C4-2B (cell line): Measurements from ENCODE around the gene HEYL.

Experiments
- H3K27ac ChIP-seq: fragments of 450-650 bp; 2 replicates; pipeline ENCODE4 v1.5.1; 2017
- ZFX ChIP-seq: fragments of 450-650 bp; IDR thresholded peaks from 2 replicates; pipeline ENCODE4 v1.6.1; 2017
- TF ChIP-seq, protein P1 (sequence below): fragments of 450-650 bp; conservative IDR thresholded peaks from 2 replicates; pipeline ENCODE4 v1.5.1; 2017; ENCODE audit warnings: mild to moderate bottlenecking

The HEYL gene

DNA sequence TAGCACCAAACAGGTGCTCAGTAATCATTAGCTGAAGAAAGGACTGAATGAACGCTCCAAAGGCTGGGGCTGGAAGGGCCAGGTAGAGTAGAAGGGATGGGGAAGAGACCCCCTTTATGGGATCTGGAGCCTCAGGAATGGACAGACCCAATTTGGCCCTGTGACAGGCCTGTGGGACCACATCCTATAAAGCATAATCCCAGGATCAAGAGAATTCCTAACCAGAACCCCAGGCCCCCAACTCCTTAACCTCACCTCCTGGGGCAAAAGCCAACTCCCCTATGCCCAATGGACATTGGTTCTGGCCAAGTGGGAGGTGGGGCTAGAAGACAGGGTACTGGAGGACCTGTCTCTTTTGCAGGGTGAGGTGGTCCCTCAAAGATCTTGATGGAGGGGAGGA is 42.6 kb upstream of the HEYL start:
- TF ChIP-seq, protein P1, sequence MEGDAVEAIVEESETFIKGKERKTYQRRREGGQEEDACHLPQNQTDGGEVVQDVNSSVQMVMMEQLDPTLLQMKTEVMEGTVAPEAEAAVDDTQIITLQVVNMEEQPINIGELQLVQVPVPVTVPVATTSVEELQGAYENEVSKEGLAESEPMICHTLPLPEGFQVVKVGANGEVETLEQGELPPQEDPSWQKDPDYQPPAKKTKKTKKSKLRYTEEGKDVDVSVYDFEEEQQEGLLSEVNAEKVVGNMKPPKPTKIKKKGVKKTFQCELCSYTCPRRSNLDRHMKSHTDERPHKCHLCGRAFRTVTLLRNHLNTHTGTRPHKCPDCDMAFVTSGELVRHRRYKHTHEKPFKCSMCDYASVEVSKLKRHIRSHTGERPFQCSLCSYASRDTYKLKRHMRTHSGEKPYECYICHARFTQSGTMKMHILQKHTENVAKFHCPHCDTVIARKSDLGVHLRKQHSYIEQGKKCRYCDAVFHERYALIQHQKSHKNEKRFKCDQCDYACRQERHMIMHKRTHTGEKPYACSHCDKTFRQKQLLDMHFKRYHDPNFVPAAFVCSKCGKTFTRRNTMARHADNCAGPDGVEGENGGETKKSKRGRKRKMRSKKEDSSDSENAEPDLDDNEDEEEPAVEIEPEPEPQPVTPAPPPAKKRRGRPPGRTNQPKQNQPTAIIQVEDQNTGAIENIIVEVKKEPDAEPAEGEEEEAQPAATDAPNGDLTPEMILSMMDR = no peak
- no peak for TF ChIP-seq ZFX
- H3K27ac ChIP-seq = no peak overlapping the region

DNA sequence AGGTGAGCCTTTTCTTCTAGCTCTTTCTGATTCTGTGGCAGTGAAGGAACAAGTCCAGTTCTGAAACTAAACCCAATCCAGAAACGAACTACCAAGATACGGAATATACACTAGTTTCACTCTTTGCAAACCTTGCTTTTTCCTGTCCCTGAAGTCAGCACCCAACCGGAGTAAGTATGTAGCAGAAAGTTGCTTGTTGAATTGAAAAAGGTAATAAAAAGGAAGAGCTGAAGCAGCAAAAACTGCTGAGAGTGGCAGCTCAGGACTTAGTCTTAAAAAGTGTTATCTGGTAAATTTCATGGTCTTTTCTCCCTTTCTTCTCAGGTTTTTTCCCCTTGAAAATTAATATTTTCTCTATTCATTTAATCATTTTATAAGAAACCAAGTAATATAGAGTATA is 41.9 kb upstream of the HEYL start:
- H3K27ac ChIP-seq = no peak overlapping the region

DNA sequence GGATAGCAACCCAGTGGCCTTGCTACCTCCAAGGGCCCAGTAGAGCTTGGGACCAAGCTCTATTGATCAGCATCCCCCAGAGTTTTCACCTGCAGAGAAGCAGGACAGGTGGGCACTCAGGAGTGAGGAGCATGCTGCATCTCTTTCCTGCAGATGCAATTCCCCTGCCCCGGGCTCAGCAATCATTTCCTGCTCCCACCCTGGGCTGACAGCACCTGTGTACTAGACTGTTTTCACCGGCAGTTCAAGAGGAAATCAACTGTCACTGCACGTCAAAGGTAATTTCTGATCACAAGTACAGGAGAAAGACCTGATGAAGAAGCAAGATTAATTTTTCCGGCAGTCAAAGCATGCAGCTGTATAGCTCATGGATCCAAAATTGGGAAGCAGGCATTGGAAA is 41.3 kb upstream of the HEYL start:
- TF ChIP-seq, protein P1 = no peak
- TF ChIP-seq ZFX = no peak
- no peak overlapping the region for H3K27ac ChIP-seq

More for the DNA sequence above, 41.9 kb upstream of the HEYL start:
- no peak for TF ChIP-seq ZFX

DNA sequence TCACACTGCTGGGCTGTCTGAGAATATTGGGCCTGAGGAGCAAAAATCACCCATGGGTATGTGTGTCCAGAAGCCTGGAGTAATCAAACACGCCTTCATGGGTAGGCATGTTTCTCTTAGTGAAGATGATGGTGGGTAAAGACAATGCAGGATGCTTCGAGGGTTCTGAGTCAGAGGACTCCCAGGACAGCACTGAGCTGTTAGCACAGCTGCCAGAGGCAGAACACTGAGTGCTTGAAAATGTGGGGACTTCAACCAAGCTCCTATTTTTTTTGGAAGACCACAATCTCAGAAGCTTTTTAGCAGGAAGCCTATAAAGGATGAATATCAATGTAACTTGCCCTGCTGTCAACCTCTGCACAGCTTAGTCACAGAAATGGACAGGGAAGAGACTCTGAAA is 40.4 kb upstream of the HEYL start:
- H3K27ac ChIP-seq = no peak overlapping the region
- TF ChIP-seq, protein P1 = no peak
- no peak for TF ChIP-seq ZFX

DNA sequence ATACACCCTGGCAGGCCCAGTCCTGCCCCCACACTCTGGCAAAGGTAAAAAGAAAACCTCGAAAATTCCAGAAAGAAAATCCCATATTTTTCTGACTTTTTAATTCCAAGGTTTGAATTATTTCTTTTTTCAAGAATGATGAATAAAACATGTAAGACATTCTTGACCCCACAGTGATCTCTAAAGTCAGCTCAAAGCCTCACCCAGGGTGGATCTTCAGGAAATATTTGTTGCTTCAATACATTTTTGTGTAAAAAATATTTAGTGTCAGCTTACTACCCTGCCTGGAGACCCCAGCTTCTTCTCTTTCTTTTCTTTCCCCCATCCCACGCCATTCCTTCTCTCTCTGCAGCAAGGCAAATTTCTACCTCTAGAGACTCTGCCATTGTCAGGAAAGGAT is 39.4 kb upstream of the HEYL start:
- no peak overlapping the region for H3K27ac ChIP-seq
- TF ChIP-seq ZFX = no peak
- TF ChIP-seq, protein P1 = no peak

DNA sequence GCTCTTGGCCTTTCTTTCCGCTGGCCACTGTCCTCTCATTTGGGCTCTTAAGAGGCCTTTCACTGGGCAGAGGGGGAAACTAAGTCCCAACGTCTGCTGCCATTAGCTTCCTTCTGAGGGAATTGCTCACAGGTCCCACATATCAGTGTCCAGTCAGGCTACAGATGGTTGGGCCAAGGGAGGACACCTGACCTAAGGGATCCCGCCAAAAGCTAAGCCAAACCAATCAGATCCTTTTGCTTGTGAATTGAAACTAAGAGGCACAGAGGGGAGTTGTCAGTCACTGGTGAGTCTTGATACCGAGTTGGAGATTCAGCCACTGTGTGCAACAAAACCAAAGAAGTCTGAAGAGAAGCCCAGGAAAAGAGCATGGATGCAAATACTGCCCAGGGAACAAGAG is 38.2 kb upstream of the HEYL start:
- TF ChIP-seq, protein P1 = no peak
- TF ChIP-seq ZFX = no peak
- H3K27ac ChIP-seq = no peak overlapping the region

DNA sequence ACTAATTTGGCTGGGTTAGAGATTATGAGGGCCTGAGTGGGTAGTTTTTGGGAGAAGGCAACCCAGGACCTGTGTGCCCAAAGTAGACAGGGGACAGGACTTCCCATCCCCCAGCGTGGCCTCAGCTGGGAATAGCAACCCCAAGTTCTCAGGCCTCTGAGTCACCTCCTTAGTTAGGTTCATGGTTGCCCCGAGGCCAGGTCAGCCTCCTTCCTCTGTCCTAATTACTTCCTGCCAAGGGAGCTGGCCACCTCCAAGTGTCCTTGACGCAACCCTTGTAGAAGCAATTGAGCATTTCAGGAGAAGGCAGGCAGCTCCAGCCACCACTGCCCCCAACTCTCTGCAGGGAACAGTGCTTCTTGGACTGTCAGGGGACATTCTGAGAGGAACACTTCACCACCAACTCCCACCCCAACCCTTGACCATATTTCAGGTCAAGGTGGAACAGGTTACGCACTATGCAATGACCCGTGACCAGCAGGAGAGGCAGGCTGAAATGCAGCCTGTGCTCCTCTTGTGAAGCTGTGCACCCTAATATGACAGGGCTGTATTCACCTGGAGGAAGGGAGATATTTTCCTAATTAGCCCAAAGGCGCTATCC is 37.6 kb upstream of the HEYL start:
- H3K27ac ChIP-seq = no peak overlapping the region
- TF ChIP-seq, protein P1 = no peak
- TF ChIP-seq ZFX = no peak

DNA sequence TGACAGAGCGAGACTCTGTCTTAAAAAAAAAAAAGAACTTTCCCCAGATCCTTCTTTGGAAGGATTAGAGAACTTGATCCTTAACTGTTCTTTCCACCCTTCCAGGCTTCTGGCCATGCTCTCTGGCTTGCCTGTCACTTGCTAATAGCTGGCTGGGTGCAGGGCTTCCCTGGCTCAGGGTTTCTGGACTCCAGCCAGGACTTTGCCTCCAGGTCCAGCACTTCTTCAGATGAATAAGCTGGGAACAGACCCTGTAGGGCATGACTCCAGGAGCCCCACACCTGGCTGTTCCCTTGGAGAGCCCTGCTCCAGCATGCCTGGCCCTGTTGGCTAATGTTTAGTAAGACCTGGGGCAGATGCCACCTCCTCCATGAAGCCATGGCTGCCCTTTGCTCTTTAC is 35.8 kb upstream of the HEYL start:
- no peak for TF ChIP-seq ZFX
- TF ChIP-seq, protein P1 = no peak
- H3K27ac ChIP-seq = no peak overlapping the region
